RWPE2 (cell line): ENCODE data around the gene TNN.
"Not testable (repeated sequence)": the region's sequence is repeated elsewhere in the genome, so short reads cannot be mapped to it uniquely, and the experiment has no call there.

ENCODE experiments used
- ATAC-seq: fragments of 200-7000 bp; cut with Tn5 transposase; 3 replicates; pipeline ENCODE4 v1.9.1; 2021; ENCODE audit warnings: low read depth
- DNase-seq: peaks from one replicate; pipeline ENCODE4 v3.0.0-alpha.2; 2020; ENCODE audit warnings: low spot score
- H3K27ac ChIP-seq: fragments of 450-650 bp; 2 replicates; pipeline ENCODE4 v1.5.1; 2017; ENCODE audit warnings: mild to moderate bottlenecking; ENCODE audit not compliant: poor library complexity, severe bottlenecking
- H3K27me3 ChIP-seq: fragments of 250-450 bp; sonication (Bioruptor Pico); 2 replicates; pipeline ENCODE4 v1.5.1; 2021; ENCODE audit warnings: mild to moderate bottlenecking, moderate library complexity; ENCODE audit not compliant: insufficient read depth, poor library complexity, severe bottlenecking
- H3K36me3 ChIP-seq: fragments of 250-450 bp; sonication (Bioruptor Pico); 2 replicates; pipeline ENCODE4 v1.5.1; 2020; ENCODE audit warnings: low read depth, mild to moderate bottlenecking, moderate library complexity
- H3K4me1 ChIP-seq: fragments of 250-450 bp; sonication (Bioruptor Pico); 2 replicates; pipeline ENCODE4 v1.5.1; 2021; ENCODE audit warnings: mild to moderate bottlenecking, moderate library complexity; ENCODE audit not compliant: insufficient read depth, poor library complexity, severe bottlenecking
- H3K4me3 ChIP-seq: fragments of 250-450 bp; sonication (Bioruptor Pico); 2 replicates; pipeline ENCODE4 v1.5.1; 2021; ENCODE audit warnings: mild to moderate bottlenecking, moderate library complexity; ENCODE audit not compliant: severe bottlenecking
- H3K9me3 ChIP-seq: fragments of 250-450 bp; sonication (Bioruptor Pico); 2 replicates; pipeline ENCODE4 v1.5.1; 2021; ENCODE audit warnings: mild to moderate bottlenecking, moderate library complexity; ENCODE audit not compliant: severe bottlenecking
- CTCF ChIP-seq: fragments of 450-650 bp; IDR thresholded peaks from one replicate; pipeline ENCODE4 v1.5.1; 2017; ENCODE audit warnings: mild to moderate bottlenecking, moderate library complexity; ENCODE audit not compliant: poor library complexity, severe bottlenecking

Gene TNN

GRCh38 chr1:175067362-175068106 is at the start of gene TNN:
TNN (plus strand) TSS chr1:175067833; CDS start chr1:175077419, 9,586 bp downstream.
- TF ChIP-seq CTCF: no peak
- DNase-seq (no peak), ATAC-seq (no peak)
- H3K36me3 ChIP-seq: no peaks in the 10 kb centered on the region
- no peak within 1 kb of the TSS for H3K4me3 ChIP-seq
- no peak within 1 kb of the TSS for H3K27ac ChIP-seq
- H3K27me3 ChIP-seq: peaks cover 3% of the 10 kb centered on the region
- H3K9me3 ChIP-seq: no peaks in the 10 kb centered on the region
- no peaks in the 10 kb centered on the region for H3K4me1 ChIP-seq

GRCh38 chr1:175019524-175019923 is 48.1 kb upstream of the TNN start:
- ATAC-seq (no peak), DNase-seq (no peak)
- Histone ChIP-seq H3K27me3 (no peaks in the 10 kb centered on the region), H3K27ac (no peak overlapping the region), H3K36me3 (peaks cover 49% of the 10 kb centered on the region), H3K4me1 (peaks cover 9% of the 10 kb centered on the region), H3K4me3 (no peak overlapping the region), H3K9me3 (no peaks in the 10 kb centered on the region)
- no peak for TF ChIP-seq CTCF

GRCh38 chr1:175023043-175023921 is 44.4 kb upstream of the TNN start, which contains the start of gene MRPS14:
MRPS14 (minus strand) TSS chr1:175023425; CDS start chr1:175023408, 17 bp downstream.
- peak within 1 kb of the TSS; percentile 86 for H3K4me3 ChIP-seq
- H3K27me3 ChIP-seq: no peaks in the 10 kb centered on the region
- no peak for TF ChIP-seq CTCF
- DNase-seq (peak; percentile 93), ATAC-seq (peak; percentile 94)
- H3K36me3 ChIP-seq: peaks cover 17% of the 10 kb centered on the region
- H3K4me1 ChIP-seq: peaks cover 9% of the 10 kb centered on the region
- peak within 1 kb of the TSS; percentile 31 for H3K27ac ChIP-seq
- H3K9me3 ChIP-seq: no peaks in the 10 kb centered on the region

- Histone ChIP-seq H3K27ac (peak overlapping the region; percentile 31), H3K36me3 (peaks cover 11% of the 10 kb centered on the region), H3K4me3 (peak overlapping the region; percentile 86)
- not testable (repeated sequence) for H3K4me1 ChIP-seq, H3K9me3 ChIP-seq, DNase-seq, ATAC-seq, H3K27me3 ChIP-seq
Observed at GRCh38 chr1:175023922-175024242, 43.8 kb upstream of the TNN start.

GRCh38 chr1:175024773-175025172 is 42.9 kb upstream of the TNN start:
- TF ChIP-seq CTCF: no peak
- Histone ChIP-seq H3K27ac (no peak overlapping the region), H3K9me3 (no peaks in the 10 kb centered on the region), H3K36me3 (peaks cover 3% of the 10 kb centered on the region; the same call in 1 of the 2 replicates), H3K4me3 (no peak overlapping the region), H3K27me3 (no peaks in the 10 kb centered on the region), H3K4me1 (peaks cover 13% of the 10 kb centered on the region)
- ATAC-seq: no peak
- no peak for DNase-seq
